Upper lobe of left lung (tissue), 4 donors: Measurements from ENCODE around the gene CHD9.

Experiments used
- CTCF ChIP-seq, 6 experiments: fragments of 450-650 bp in 4 of 6; fragments of 200-600 bp in 2 of 6; sonication (generic) in 2 of 6; IDR thresholded peaks; one replicate each; pipeline ENCODE4 v1.5.1; 2016 to 2019; ENCODE audit warnings: antibody characterized with exemption in 6 of 6
- EP300 ChIP-seq, 4 donors: sonication (generic); formaldehyde crosslinking; IDR thresholded peaks; one replicate each; pipeline ENCODE4 v1.5.1; 2017; ENCODE audit warnings: antibody characterized with exemption in 4 of 4, control low read depth in 2 of 4
- POLR2A ChIP-seq, 4 donors: fragments of 450-650 bp; IDR thresholded peaks; one replicate each; pipeline ENCODE4 v1.5.1; 2016 to 2017; ENCODE audit warnings: antibody characterized with exemption in 4 of 4, mild to moderate bottlenecking in 2 of 4
- POLR2AphosphoS5 ChIP-seq, 2 donors: sonication (generic); formaldehyde crosslinking; IDR thresholded peaks; one replicate each; pipeline ENCODE4 v1.5.1; 2017; ENCODE audit warnings: antibody characterized with exemption in 2 of 2

- no peak for TF ChIP-seq CTCF (IDR thresholded peaks at IDR 0.05)
- TF ChIP-seq POLR2A (IDR thresholded peaks at IDR 0.05), result no peak
- TF ChIP-seq POLR2AphosphoS5 (IDR thresholded peaks at IDR 0.05), result no peak
- TF ChIP-seq EP300 (IDR thresholded peaks at IDR 0.05), result no peak
These were observed 18.7 kb upstream of the CHD9 start for GRCh38 chr16:53036066-53036465.
